ENCODE results near the gene CORO2B.
"Not testable (repeated sequence)": the region's sequence is repeated elsewhere in the genome, so short reads cannot be mapped to it uniquely, and the experiment has no call there.

The CORO2B gene

GRCh38 chr15:68646156-68646555 is 67.4 kb downstream of the CORO2B start:
- no peak for TF ChIP-seq EZH2 (IDR thresholded peaks at IDR 0.05; ENCODE audit: borderline replicate concordance, low read depth, low read length, severe bottlenecking)
- TF ChIP-seq, protein P1, sequence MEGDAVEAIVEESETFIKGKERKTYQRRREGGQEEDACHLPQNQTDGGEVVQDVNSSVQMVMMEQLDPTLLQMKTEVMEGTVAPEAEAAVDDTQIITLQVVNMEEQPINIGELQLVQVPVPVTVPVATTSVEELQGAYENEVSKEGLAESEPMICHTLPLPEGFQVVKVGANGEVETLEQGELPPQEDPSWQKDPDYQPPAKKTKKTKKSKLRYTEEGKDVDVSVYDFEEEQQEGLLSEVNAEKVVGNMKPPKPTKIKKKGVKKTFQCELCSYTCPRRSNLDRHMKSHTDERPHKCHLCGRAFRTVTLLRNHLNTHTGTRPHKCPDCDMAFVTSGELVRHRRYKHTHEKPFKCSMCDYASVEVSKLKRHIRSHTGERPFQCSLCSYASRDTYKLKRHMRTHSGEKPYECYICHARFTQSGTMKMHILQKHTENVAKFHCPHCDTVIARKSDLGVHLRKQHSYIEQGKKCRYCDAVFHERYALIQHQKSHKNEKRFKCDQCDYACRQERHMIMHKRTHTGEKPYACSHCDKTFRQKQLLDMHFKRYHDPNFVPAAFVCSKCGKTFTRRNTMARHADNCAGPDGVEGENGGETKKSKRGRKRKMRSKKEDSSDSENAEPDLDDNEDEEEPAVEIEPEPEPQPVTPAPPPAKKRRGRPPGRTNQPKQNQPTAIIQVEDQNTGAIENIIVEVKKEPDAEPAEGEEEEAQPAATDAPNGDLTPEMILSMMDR (IDR thresholded peaks at IDR 0.05; ENCODE audit: borderline replicate concordance, extremely low read depth, low read length, poor library complexity, severe bottlenecking) = no peak
- no peaks in the 10 kb centered on the region for H3K4me1 ChIP-seq (ENCODE audit: insufficient read depth, low read length)
- no peak for DNase-seq

GRCh38 chr15:68646696-68647095 is 67.9 kb downstream of the CORO2B start:
- no peak for ATAC-seq (ENCODE audit: insufficient read depth, low read depth)
- TF ChIP-seq, protein P1 (IDR thresholded peaks at IDR 0.05; ENCODE audit: borderline replicate concordance, extremely low read depth, low read length, poor library complexity, severe bottlenecking) = no peak
- TF ChIP-seq EZH2 (IDR thresholded peaks at IDR 0.05; ENCODE audit: borderline replicate concordance, low read depth, low read length, severe bottlenecking) = no peak
- Histone ChIP-seq H3K27ac (ENCODE audit: low read length) (no peak overlapping the region), H3K4me3 (ENCODE audit: low read depth in 1 of 2, low read length in 2 of 2) (no peak overlapping the region), H3K4me2 (ENCODE audit: insufficient read depth, low read length) (no peak overlapping the region), H3K27me3 (ENCODE audit: insufficient read depth, low read length, poor library complexity) (no peaks in the 10 kb centered on the region), H3K9ac (ENCODE audit: low read depth, low read length) (no peak overlapping the region), H2AFZ (ENCODE audit: low read depth, low read length) (no peak overlapping the region), H3K36me3 (ENCODE audit: insufficient read depth, low read length) (no peaks in the 10 kb centered on the region), H3K79me2 (ENCODE audit: insufficient read depth, low read length) (no peaks in the 10 kb centered on the region), H3K4me1 (ENCODE audit: insufficient read depth, low read length) (no peaks in the 10 kb centered on the region), H4K20me1 (ENCODE audit: insufficient read depth, low read length) (no peaks in the 10 kb centered on the region), H3K9me3 (ENCODE audit: insufficient read depth, low read length, severe bottlenecking) (no peaks in the 10 kb centered on the region)
- no peak for DNase-seq

More at GRCh38 chr15:68646156-68646555, 67.4 kb downstream of the CORO2B start:
- no peaks in the 10 kb centered on the region for H3K79me2 ChIP-seq (ENCODE audit: insufficient read depth, low read length)
- H3K36me3 ChIP-seq (ENCODE audit: insufficient read depth, low read length) = no peaks in the 10 kb centered on the region
- no peak overlapping the region for H2AFZ ChIP-seq (ENCODE audit: low read depth, low read length)
- H3K27me3 ChIP-seq (ENCODE audit: insufficient read depth, low read length, poor library complexity) = no peaks in the 10 kb centered on the region
- H3K9ac ChIP-seq (ENCODE audit: low read depth, low read length) = no peak overlapping the region
- no peaks in the 10 kb centered on the region for H3K9me3 ChIP-seq (ENCODE audit: insufficient read depth, low read length, severe bottlenecking)
- H3K4me2 ChIP-seq (ENCODE audit: insufficient read depth, low read length) = no peak overlapping the region
- no peak for ATAC-seq (ENCODE audit: insufficient read depth, low read depth)
- no peaks in the 10 kb centered on the region for H4K20me1 ChIP-seq (ENCODE audit: insufficient read depth, low read length)
- no peak overlapping the region for H3K27ac ChIP-seq (ENCODE audit: low read length)
- no peak overlapping the region for H3K4me3 ChIP-seq (ENCODE audit: low read depth in 1 of 2, low read length in 2 of 2)

- not testable (repeated sequence) for H3K4me3 ChIP-seq (ENCODE audit: low read depth in 1 of 2, low read length in 2 of 2); H3K4me2 ChIP-seq (ENCODE audit: insufficient read depth, low read length); H3K9me3 ChIP-seq (ENCODE audit: insufficient read depth, low read length, severe bottlenecking); H4K20me1 ChIP-seq (ENCODE audit: insufficient read depth, low read length); DNase-seq; H3K9ac ChIP-seq (ENCODE audit: low read depth, low read length); H3K27me3 ChIP-seq (ENCODE audit: insufficient read depth, low read length, poor library complexity); H3K27ac ChIP-seq (ENCODE audit: low read length); H2AFZ ChIP-seq (ENCODE audit: low read depth, low read length); H3K4me1 ChIP-seq (ENCODE audit: insufficient read depth, low read length); H3K36me3 ChIP-seq (ENCODE audit: insufficient read depth, low read length); H3K79me2 ChIP-seq (ENCODE audit: insufficient read depth, low read length); ATAC-seq (ENCODE audit: insufficient read depth, low read depth)
Observed at GRCh38 chr15:68647361-68647760, 68.6 kb downstream of the CORO2B start.

DNA sequence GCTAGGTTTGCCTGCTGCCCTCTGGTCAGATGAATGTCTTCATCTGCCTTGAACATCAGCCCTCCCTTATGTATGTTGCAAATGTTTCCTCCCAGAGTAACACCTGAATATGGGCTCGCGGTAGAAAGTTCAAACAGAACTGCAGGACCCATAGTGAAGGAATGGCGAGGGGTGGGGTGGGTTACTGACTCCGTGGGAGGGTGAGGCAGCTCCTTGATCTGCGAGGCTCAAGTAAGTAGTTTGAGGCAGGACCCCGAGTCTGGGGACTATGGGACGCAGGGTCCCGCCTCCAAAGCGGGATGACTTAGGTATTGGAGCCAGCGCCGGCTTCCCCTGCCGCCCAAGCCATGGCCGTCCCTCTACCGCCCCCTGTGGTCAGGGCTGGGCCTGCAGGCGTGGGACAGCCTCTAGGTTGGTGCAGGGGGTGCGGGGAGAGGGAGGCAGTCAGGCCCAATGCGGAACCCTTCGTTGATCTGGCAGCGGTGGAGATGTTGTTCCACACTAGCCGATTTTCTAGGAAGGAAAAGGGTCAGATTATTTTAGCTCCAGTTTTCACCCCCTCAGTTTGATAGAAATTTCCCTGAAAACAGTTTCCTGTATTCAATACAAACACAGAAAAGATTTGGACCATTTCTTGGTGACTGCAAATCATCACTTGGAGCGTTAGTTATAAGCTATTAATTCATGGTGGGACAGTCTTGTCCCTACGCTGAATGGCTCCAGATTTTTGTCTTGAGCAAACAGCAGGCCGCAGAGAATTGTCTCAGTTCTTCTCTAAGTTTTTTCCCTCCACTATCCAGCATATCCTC is 72.3 kb downstream of the CORO2B start:
- Histone ChIP-seq H2AFZ (ENCODE audit: low read depth, low read length) (no peak overlapping the region), H3K9me3 (ENCODE audit: insufficient read depth, low read length, severe bottlenecking) (no peaks in the 10 kb centered on the region), H3K4me3 (ENCODE audit: low read depth in 1 of 2, low read length in 2 of 2) (no peak overlapping the region), H3K79me2 (ENCODE audit: insufficient read depth, low read length) (no peaks in the 10 kb centered on the region), H3K9ac (ENCODE audit: low read depth, low read length) (no peak overlapping the region), H3K4me1 (ENCODE audit: insufficient read depth, low read length) (no peaks in the 10 kb centered on the region), H3K4me2 (ENCODE audit: insufficient read depth, low read length) (no peak overlapping the region), H3K27me3 (ENCODE audit: insufficient read depth, low read length, poor library complexity) (no peaks in the 10 kb centered on the region), H3K36me3 (ENCODE audit: insufficient read depth, low read length) (no peaks in the 10 kb centered on the region), H3K27ac (ENCODE audit: low read length) (no peak overlapping the region), H4K20me1 (ENCODE audit: insufficient read depth, low read length) (no peaks in the 10 kb centered on the region)
- ATAC-seq (ENCODE audit: insufficient read depth, low read depth) (no peak; the same call in 2 of the 3 replicates), DNase-seq (peak; percentile 39)
- TF ChIP-seq, protein P1 (IDR thresholded peaks at IDR 0.05; ENCODE audit: borderline replicate concordance, extremely low read depth, low read length, poor library complexity, severe bottlenecking) = peak; percentile 71
- TF ChIP-seq EZH2 (IDR thresholded peaks at IDR 0.05; ENCODE audit: borderline replicate concordance, low read depth, low read length, severe bottlenecking) = no peak

Data from DND-41 (cell line).